HG02870 (cell line): ENCODE measurements around the gene GAB1.

Source experiments
- ATAC-seq: cut with Tn5 transposase; IDR thresholded peaks from one replicate; pipeline ENCODE4 v1.9.1; 2021; ENCODE audit warnings: mild to moderate bottlenecking, moderate library complexity; ENCODE audit not compliant: unreplicated experiment

GAB1 gene

GRCh38 chr4:143383005-143383574, 46.4 kb downstream of the GAB1 start:
- ATAC-seq = no peak

- ATAC-seq = no peak
Measured at GRCh38 chr4:143384381-143384994, 47.8 kb downstream of the GAB1 start.

GRCh38 chr4:143386812-143387211, 50.1 kb downstream of the GAB1 start:
- ATAC-seq = no peak

GRCh38 chr4:143389579-143390195, 53.0 kb downstream of the GAB1 start:
- ATAC-seq = no peak

- ATAC-seq = no peak
Measured at GRCh38 chr4:143390764-143391163, 54.1 kb downstream of the GAB1 start.

- ATAC-seq = no peak
Measured at GRCh38 chr4:143391261-143391660, 54.6 kb downstream of the GAB1 start.

- ATAC-seq = no peak
Measured at GRCh38 chr4:143391895-143392294, 55.2 kb downstream of the GAB1 start.

- ATAC-seq = no peak
Measured at GRCh38 chr4:143393195-143393594, 56.5 kb downstream of the GAB1 start.

- no peak for ATAC-seq
Measured at GRCh38 chr4:143394739-143395453, 58.2 kb downstream of the GAB1 start.

- no peak for ATAC-seq
Measured at GRCh38 chr4:143396695-143397094, 60.0 kb downstream of the GAB1 start.

- no peak for ATAC-seq
Measured at GRCh38 chr4:143397335-143397734, 60.7 kb downstream of the GAB1 start.

- no peak for ATAC-seq
Measured at GRCh38 chr4:143397887-143398286, 61.2 kb downstream of the GAB1 start.

- ATAC-seq = peak; percentile 61
Measured at GRCh38 chr4:143399113-143399949, 62.7 kb downstream of the GAB1 start.

GRCh38 chr4:143400082-143400481, 63.4 kb downstream of the GAB1 start:
- ATAC-seq = no peak

GRCh38 chr4:143402776-143403552, 66.3 kb downstream of the GAB1 start:
- ATAC-seq = peak; percentile 34

- no peak for ATAC-seq
Measured at GRCh38 chr4:143403553-143403820, 66.8 kb downstream of the GAB1 start.

GRCh38 chr4:143404555-143404954, 67.9 kb downstream of the GAB1 start:
- peak; percentile 95 for ATAC-seq

GRCh38 chr4:143405075-143405730, 68.5 kb downstream of the GAB1 start:
- ATAC-seq = no peak

- ATAC-seq = no peak
Measured at GRCh38 chr4:143406523-143406922, 69.8 kb downstream of the GAB1 start.

GRCh38 chr4:143407474-143407873, 70.8 kb downstream of the GAB1 start:
- no peak for ATAC-seq
